H1 (cell line): ENCODE measurements around the gene TRAPPC5. TPM values are rescaled to one million over a fixed set of nuclear protein-coding genes. Genes with fewer than 3 reads are reported as not detected.

Source experiments
- CTCF ChIA-PET: fragments of 300-600 bp; sonication (Branson Sonifier 250); formaldehyde crosslinking; loops from one replicate; lab custom pipeline; 2021; ENCODE audit not compliant: partially characterized antibody; lab: Charles Lee
- POLR2A ChIA-PET: fragments of 300-600 bp; sonication (Branson Sonifier 250); formaldehyde crosslinking; loops from one replicate; lab custom pipeline; 2021; ENCODE audit warnings: inconsistent platforms; ENCODE audit not compliant: partially characterized antibody; lab: Charles Lee
- DNase-seq, 2 experiments: peaks; one replicate each; pipeline versions ENCODE4 v3.0.0 to v3.0.0-alpha.2; 2010 to 2022; ENCODE audit warnings: low spot score in 2 of 2, low read depth in 1 of 2, mixed read lengths in 1 of 2
- FAIRE-seq: peaks from 2 replicates; lab custom pipeline; 2011; peaks lifted over from hg19 to GRCh38; lab: Jason Lieb, UNC
- H2AFZ ChIP-seq: 2 replicates; pipeline ENCODE4 v1.8.1; 2012; ENCODE audit warnings: low read length, inconsistent platforms
- H2AK5ac ChIP-seq: 2 replicates; pipeline ENCODE4 v1.6.1; 2013; ENCODE audit warnings: low read depth, low read length
- H2BK120ac ChIP-seq: replicated peaks from 2 replicates; pipeline ENCODE3; 2013; ENCODE audit warnings: low read depth, low read length, inconsistent platforms
- H2BK12ac ChIP-seq: 2 replicates; pipeline ENCODE4 v1.6.1; 2013; ENCODE audit warnings: low read depth, low read length
- H2BK15ac ChIP-seq: 2 replicates; pipeline ENCODE4 v1.6.1; 2013; ENCODE audit warnings: low read length
- H2BK20ac ChIP-seq: 2 replicates; pipeline ENCODE4 v1.6.1; 2013; ENCODE audit warnings: low read length
- H2BK5ac ChIP-seq: 2 replicates; pipeline ENCODE4 v1.6.1; 2013; ENCODE audit warnings: low read depth, low read length
- H3K14ac ChIP-seq: 2 replicates; pipeline ENCODE4 v1.6.1; 2013; ENCODE audit warnings: inconsistent platforms; ENCODE audit not compliant: insufficient read length
- H3K18ac ChIP-seq: 2 replicates; pipeline ENCODE4 v1.6.1; 2013; ENCODE audit warnings: low read length; ENCODE audit errors: extremely low read depth
- H3K23ac ChIP-seq: 2 replicates; pipeline ENCODE4 v1.6.1; 2013; ENCODE audit warnings: inconsistent platforms; ENCODE audit not compliant: insufficient read length
- H3K23me2 ChIP-seq: 2 replicates; pipeline ENCODE4 v1.6.1; 2013; ENCODE audit warnings: low read depth, low read length
- H3K27ac ChIP-seq: 2 replicates; pipeline ENCODE4 v1.6.1; 2011; ENCODE audit warnings: low read depth, low read length, inconsistent platforms
- H3K27me3 ChIP-seq, 4 experiments: replicated peaks in 1 of 4; 1 replicate in 1 of 4; 2 replicates in 3 of 4; pipeline versions ENCODE4 v1.6.1 to v1.8.1; 2011 to 2013; ENCODE audit warnings: low read length in 3 of 4, mild to moderate bottlenecking in 3 of 4, inconsistent platforms in 2 of 4, mixed read lengths in 2 of 4, moderate library complexity in 1 of 4; ENCODE audit not compliant: control insufficient read depth in 3 of 4, insufficient read depth in 3 of 4; ENCODE audit errors: extremely low read depth in 1 of 4
- H3K36me3 ChIP-seq, 4 experiments: 2 replicates each; pipeline versions ENCODE4 v1.6.1 to v1.8.1; 2011 to 2013; ENCODE audit warnings: mild to moderate bottlenecking in 4 of 4, low read length in 3 of 4, moderate library complexity in 2 of 4, control low read depth in 1 of 4, inconsistent platforms in 1 of 4; ENCODE audit not compliant: insufficient read depth in 4 of 4, control insufficient read depth in 2 of 4
- H3K4ac ChIP-seq: replicated peaks from 2 replicates; pipeline ENCODE3; 2013; ENCODE audit warnings: low read length, low read depth, mixed read lengths, inconsistent platforms; ENCODE audit not compliant: insufficient read length
- H3K4me1 ChIP-seq, 4 experiments: replicated peaks in 1 of 4; 1 replicate in 1 of 4; 2 replicates in 3 of 4; pipeline versions ENCODE4 v1.6.1 to v1.8.1; 2011 to 2013; ENCODE audit warnings: low read length in 3 of 4, inconsistent platforms in 2 of 4, mixed read lengths in 1 of 4; ENCODE audit not compliant: insufficient read depth in 4 of 4, control insufficient read depth in 3 of 4
- H3K4me2 ChIP-seq, 2 experiments: 2 replicates each; pipeline versions ENCODE4 v1.6.1 to v1.8.1; 2011 to 2013; ENCODE audit warnings: low read depth in 2 of 2, low read length in 2 of 2, control low read depth in 1 of 2, inconsistent platforms in 1 of 2, mild to moderate bottlenecking in 1 of 2; ENCODE audit not compliant: insufficient read depth in 1 of 2
- H3K4me3 ChIP-seq, 4 experiments: fragments of 200-600, 300-600 bp in 1 of 4; sonication (generic), shearing (Covaris generic), sonication (Bioruptor Twin) in 1 of 4; 2 replicates each; pipeline versions ENCODE4 v1.5.1 to v1.8.1; 2011 to 2016; ENCODE audit warnings: low read length in 4 of 4, low read depth in 3 of 4, control low read depth in 2 of 4, inconsistent platforms in 2 of 4, mild to moderate bottlenecking in 2 of 4, mixed read lengths in 1 of 4, moderate library complexity in 1 of 4; ENCODE audit not compliant: insufficient read depth in 2 of 4; ENCODE audit errors: extremely low read depth in 1 of 4
- H3K56ac ChIP-seq: replicated peaks from 2 replicates; pipeline ENCODE3; 2013; ENCODE audit warnings: low read depth, mild to moderate bottlenecking, mixed read lengths, low read length, inconsistent platforms; ENCODE audit not compliant: insufficient read length
- H3K79me1 ChIP-seq: 2 replicates; pipeline ENCODE4 v1.6.1; 2013; ENCODE audit warnings: low read depth, low read length, control low read depth
- H3K79me2 ChIP-seq, 2 experiments: 2 replicates each; pipeline versions ENCODE4 v1.6.1 to v1.8.1; 2012 to 2013; ENCODE audit warnings: low read length in 2 of 2, mild to moderate bottlenecking in 2 of 2, inconsistent platforms in 1 of 2; ENCODE audit not compliant: insufficient read depth in 2 of 2, control insufficient read depth in 1 of 2
- H3K9ac ChIP-seq, 4 experiments: replicated peaks in 1 of 4; 1 replicate in 1 of 4; 2 replicates in 3 of 4; pipeline versions ENCODE4 v1.6.1 to v1.8.1; 2011 to 2013; ENCODE audit warnings: low read depth in 3 of 4, low read length in 3 of 4, control low read depth in 2 of 4, mild to moderate bottlenecking in 2 of 4, moderate library complexity in 2 of 4, inconsistent platforms in 1 of 4; ENCODE audit errors: extremely low read depth in 1 of 4
- H3K9me3 ChIP-seq, 2 experiments: 2 replicates each; pipeline versions ENCODE4 v1.6.1 to v1.8.1; 2012 to 2013; ENCODE audit warnings: mild to moderate bottlenecking in 2 of 2, moderate library complexity in 2 of 2, control low read depth in 1 of 2, inconsistent platforms in 1 of 2, low read depth in 1 of 2, low read length in 1 of 2, mixed read lengths in 1 of 2; ENCODE audit not compliant: insufficient read depth in 2 of 2
- H4K20me1 ChIP-seq, 2 experiments: replicated peaks in 1 of 2; 2 replicates each; pipeline versions ENCODE3 to v1.8.1; 2011 to 2013; ENCODE audit warnings: inconsistent platforms in 2 of 2, low read length in 2 of 2, mild to moderate bottlenecking in 1 of 2; ENCODE audit not compliant: insufficient read depth in 2 of 2, control insufficient read depth in 1 of 2
- H4K5ac ChIP-seq: 2 replicates; pipeline ENCODE4 v1.6.1; 2013; ENCODE audit warnings: low read length, low read depth, mixed read lengths, inconsistent platforms; ENCODE audit not compliant: insufficient read length
- H4K8ac ChIP-seq: 2 replicates; pipeline ENCODE4 v1.8.0; 2013; ENCODE audit warnings: mild to moderate bottlenecking, moderate library complexity, low read length, inconsistent platforms; ENCODE audit not compliant: insufficient read depth; ENCODE audit errors: extremely low read depth
- H4K91ac ChIP-seq: replicated peaks from 2 replicates; pipeline ENCODE3; 2013; ENCODE audit warnings: low read length, mixed read lengths, inconsistent platforms; ENCODE audit not compliant: insufficient read length
- TAF7 ChIP-seq: optimal IDR thresholded peaks from 2 replicates; pipeline ENCODE3; 2011; ENCODE audit warnings: low read depth, mild to moderate bottlenecking, inconsistent platforms, low read length, moderate library complexity, borderline replicate concordance
- WGBS, 2 experiments: shearing (Covaris generic) in 1 of 2; methylation state at CpG; one replicate each; pipeline versions ENCODE4 v1.1.6 to v1.1.7; 2013 to 2015; ENCODE audit warnings: low lambda C conversion rate in 2 of 2, mixed read lengths in 2 of 2, inconsistent platforms in 1 of 2, low coverage in 1 of 2, missing lambda C conversion rate in 1 of 2; ENCODE audit not compliant: insufficient replicate concordance in 2 of 2, insufficient coverage in 1 of 2, insufficient read length in 1 of 2; ENCODE audit errors: extremely low coverage in 1 of 2, missing lambda C conversion rate in 1 of 2; 5-methylcytosine and 5-hydroxymethylcytosine counted together
- polyA plus RNA-seq, 7 experiments: library from polyadenylated mRNA; depleted of rRNA in 3 of 7; stranded (reverse) in 5 of 7; unstranded in 2 of 7; fragments of >200 nt in 5 of 7; fragments of 200-250 nt in 2 of 7; gene quantifications; 1 replicate in 5 of 7; 2 replicates in 1 of 7; 4 replicates in 1 of 7; pipeline versions ENCODE4 v1.2.1 to v1.2.3, GENCODE V29; 2011 to 2013; ENCODE audit warnings: missing spikeins in 2 of 7, mixed read lengths in 2 of 7
- total RNA-seq: library from RNA; stranded (reverse); fragmentation: NEBNext Ultra II Directional; extraction: Animal tissue kit (Norgen Biotek cat#: 25700); gene quantifications from 2 replicates; pipeline ENCODE4 v1.2.1, GENCODE V29; 2021
- TF ChIP-seq, protein P1 (sequence below): IDR thresholded peaks from 2 replicates; pipeline ENCODE4 v1.6.1; 2012; ENCODE audit warnings: inconsistent platforms
- TF ChIP-seq, protein P2 (sequence below): IDR thresholded peaks from 2 replicates; pipeline ENCODE4 v1.6.1; 2012; ENCODE audit warnings: inconsistent platforms

TRAPPC5 gene
- total and polyA plus RNA-seq, 2 of the 8 experiments (the other 6 are each of a cell fraction or from before 2014, with no cell fraction given): 109 to 120 TPM

DNA sequence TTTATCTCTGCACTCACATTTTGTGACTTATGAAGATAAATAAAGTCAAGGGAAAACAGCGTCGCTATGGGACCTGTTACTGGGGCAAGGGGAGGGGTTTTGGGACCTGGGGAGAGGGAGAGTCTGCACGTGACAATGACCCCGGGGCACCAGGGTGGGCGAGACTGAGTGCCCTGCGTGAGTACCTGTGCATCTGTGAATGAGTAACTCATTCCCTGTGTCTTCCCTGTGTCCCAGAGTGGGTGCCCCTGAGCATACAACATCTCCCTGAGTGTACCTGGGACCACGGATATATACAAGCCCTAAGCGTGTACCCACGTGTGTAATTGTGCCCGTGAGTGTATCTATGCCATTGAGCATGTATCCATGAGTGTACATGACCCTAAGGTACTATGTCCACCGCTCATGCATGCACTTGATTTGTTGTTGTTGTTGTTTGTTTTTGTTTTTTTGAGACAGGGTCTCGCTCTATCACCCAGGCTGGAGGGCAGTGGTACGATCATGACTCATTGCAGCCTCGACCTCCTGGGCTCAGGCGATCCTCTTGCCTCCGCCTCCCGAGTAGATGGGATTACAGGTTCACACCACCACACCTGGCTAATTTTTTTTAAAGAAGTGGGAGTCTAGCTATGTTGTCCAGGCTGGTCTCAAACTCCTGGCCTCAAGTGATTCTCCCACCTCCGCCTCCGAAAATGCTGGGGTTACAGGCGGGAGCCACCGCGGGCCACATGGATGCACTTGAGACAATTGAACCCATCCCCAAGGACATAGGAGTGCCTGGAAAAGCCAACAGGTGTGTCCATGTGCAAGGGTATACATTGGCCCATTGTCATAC lies 645 bp upstream of the TRAPPC5 start:
- 0 out of 2 replicates have a peak overlapping the region, but pooled peaks have one; percentile 2 for H2BK5ac ChIP-seq
- H3K4me1 ChIP-seq: peaks cover 0 to 6% (median 4%) of the 10 kb centered on the region in 4 experiments; a peak in 5 of 7 replicates
- H3K27me3 ChIP-seq: peaks cover 0 to 8% (median 3%) of the 10 kb centered on the region in 4 experiments; a peak in 2 of 7 replicates
- no peak overlapping the region for H3K14ac ChIP-seq
- TF ChIP-seq, protein P1, sequence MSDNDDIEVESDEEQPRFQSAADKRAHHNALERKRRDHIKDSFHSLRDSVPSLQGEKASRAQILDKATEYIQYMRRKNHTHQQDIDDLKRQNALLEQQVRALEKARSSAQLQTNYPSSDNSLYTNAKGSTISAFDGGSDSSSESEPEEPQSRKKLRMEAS: peak; percentile 20; the same call in 1 of the 2 replicates
- no peak for TF ChIP-seq TAF7
- TF ChIP-seq, protein P2, sequence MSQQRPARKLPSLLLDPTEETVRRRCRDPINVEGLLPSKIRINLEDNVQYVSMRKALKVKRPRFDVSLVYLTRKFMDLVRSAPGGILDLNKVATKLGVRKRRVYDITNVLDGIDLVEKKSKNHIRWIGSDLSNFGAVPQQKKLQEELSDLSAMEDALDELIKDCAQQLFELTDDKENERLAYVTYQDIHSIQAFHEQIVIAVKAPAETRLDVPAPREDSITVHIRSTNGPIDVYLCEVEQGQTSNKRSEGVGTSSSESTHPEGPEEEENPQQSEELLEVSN: peak; percentile 66
- H3K79me2 ChIP-seq: peaks cover 0 to 6% of the 10 kb centered on the region in 2 experiments; a peak in 1 of 4 replicates
- peak overlapping the region in 2 of 4 experiments; percentile 7 to 98; a peak in 3 of 8 replicates for H3K4me3 ChIP-seq
- H3K56ac ChIP-seq: no peak overlapping the region
- H4K91ac ChIP-seq: no peak overlapping the region
- H3K9me3 ChIP-seq: no peaks in the 10 kb centered on the region
- no peak for FAIRE-seq
- H3K4me2 ChIP-seq: peak overlapping the region; percentile 0 to 80; a peak in 3 of 4 replicates
- no peak overlapping the region for H3K23ac ChIP-seq
- no peak overlapping the region for H2BK120ac ChIP-seq
- H3K18ac ChIP-seq: peak overlapping the region; percentile 71; the same call in 1 of the 2 replicates
- no peak overlapping the region for H2BK20ac ChIP-seq
- peaks cover 0 to 8% of the 10 kb centered on the region in 2 experiments for H4K20me1 ChIP-seq
- peak overlapping the region; percentile 51 for H4K5ac ChIP-seq
- H4K8ac ChIP-seq: peak overlapping the region; percentile 80; the same call in 1 of the 2 replicates
- CTCF ChIA-PET: interaction anchor here (0.8 to 2.5 kb wide), 30 partner anchors 10 to 151 kb away, joined by 3 to 36 read pairs (median 6); partner anchors contain the start of genes CD209 and RETN
- H2AFZ ChIP-seq: peak overlapping the region; percentile 92; the same call in 1 of the 2 replicates
- no peak overlapping the region for H2AK5ac ChIP-seq
- H2BK15ac ChIP-seq: peak overlapping the region; percentile 5; the same call in 1 of the 2 replicates
- POLR2A ChIA-PET: interaction anchor here (0.7 to 2.1 kb wide), 6 partner anchors 9 to 178 kb away, joined by 3 to 11 read pairs (median 4); no protein-coding TSS in a partner anchor
- peaks cover 4% of the 10 kb centered on the region for H3K79me1 ChIP-seq
- DNase-seq: no peak
- WGBS, 2 experiments: 64% methylated on average over 22 of the region's 22 CpGs; no CpG with 5 or more reads in 1 of the 2 experiments
- no peak overlapping the region for H3K27ac ChIP-seq
- peaks cover 0 to 12% (median 6%) of the 10 kb centered on the region in 4 experiments; a peak in 4 of 8 replicates for H3K36me3 ChIP-seq
- H3K23me2 ChIP-seq: peaks cover 4% of the 10 kb centered on the region; the same call in 1 of the 2 replicates
- H3K4ac ChIP-seq: peak overlapping the region; percentile 76
- H3K9ac ChIP-seq: no peak overlapping the region
- H2BK12ac ChIP-seq: peak overlapping the region; percentile 4; the same call in 1 of the 2 replicates
